ENCODE data around the gene TTC23.
A peak's percentile ranks its signal among the peaks of the same experiment; 100 is the strongest.

GRCh38 chr15:99105514-99106341, 143.7 kb downstream of the TTC23 start:
- TF ChIP-seq, protein P1, sequence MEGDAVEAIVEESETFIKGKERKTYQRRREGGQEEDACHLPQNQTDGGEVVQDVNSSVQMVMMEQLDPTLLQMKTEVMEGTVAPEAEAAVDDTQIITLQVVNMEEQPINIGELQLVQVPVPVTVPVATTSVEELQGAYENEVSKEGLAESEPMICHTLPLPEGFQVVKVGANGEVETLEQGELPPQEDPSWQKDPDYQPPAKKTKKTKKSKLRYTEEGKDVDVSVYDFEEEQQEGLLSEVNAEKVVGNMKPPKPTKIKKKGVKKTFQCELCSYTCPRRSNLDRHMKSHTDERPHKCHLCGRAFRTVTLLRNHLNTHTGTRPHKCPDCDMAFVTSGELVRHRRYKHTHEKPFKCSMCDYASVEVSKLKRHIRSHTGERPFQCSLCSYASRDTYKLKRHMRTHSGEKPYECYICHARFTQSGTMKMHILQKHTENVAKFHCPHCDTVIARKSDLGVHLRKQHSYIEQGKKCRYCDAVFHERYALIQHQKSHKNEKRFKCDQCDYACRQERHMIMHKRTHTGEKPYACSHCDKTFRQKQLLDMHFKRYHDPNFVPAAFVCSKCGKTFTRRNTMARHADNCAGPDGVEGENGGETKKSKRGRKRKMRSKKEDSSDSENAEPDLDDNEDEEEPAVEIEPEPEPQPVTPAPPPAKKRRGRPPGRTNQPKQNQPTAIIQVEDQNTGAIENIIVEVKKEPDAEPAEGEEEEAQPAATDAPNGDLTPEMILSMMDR (IDR thresholded peaks at IDR 0.05): peak; percentile 42; the same call in 2 of the 3 replicates
- TF ChIP-seq POLR2AphosphoS2 (conservative IDR thresholded peaks at IDR 0.05; ENCODE audit: low read length) (no peak), CHD2 (IDR thresholded peaks at IDR 0.05; ENCODE audit: low read length, partially characterized antibody) (no peak), PBX3 (IDR thresholded peaks at IDR 0.05) (no peak), RCOR1 (IDR thresholded peaks at IDR 0.05; ENCODE audit: low read depth, low read length) (no peak), KDM5A (IDR thresholded peaks at IDR 0.05) (no peak), POLR2A (IDR thresholded peaks at IDR 0.05; ENCODE audit: low read length) (0 out of 2 replicates have a peak, but pooled peaks have one; percentile 13), JUN (IDR thresholded peaks at IDR 0.05) (no peak; a peak in 1 of 5 replicates), PHF8 (IDR thresholded peaks at IDR 0.05; ENCODE audit: borderline replicate concordance, low read depth) (no peak), REST (IDR thresholded peaks at IDR 0.05) (no peak), BHLHE40 (IDR thresholded peaks at IDR 0.05; ENCODE audit: low read depth, low read length) (no peak), MAFK (IDR thresholded peaks at IDR 0.05; ENCODE audit: partially characterized antibody) (no peak)

All from A549 (cell line).